GM23338 (cell line): Measurements from ENCODE around the gene STX11. TPM values are rescaled to one million over a fixed set of nuclear protein-coding genes. Genes with fewer than 3 reads are reported as not detected.

Experiments
- ATAC-seq: fragments of 200-7000 bp; cut with Tn5 transposase; 3 replicates; pipeline ENCODE4 v1.9.1; 2020
- DNase-seq: peaks from one replicate; pipeline ENCODE4 v3.0.0-alpha.2; 2015; ENCODE audit warnings: low spot score
- H2AFZ ChIP-seq: fragments of 200-600 bp; sonication (generic); 2 replicates; pipeline ENCODE4 v1.8.0; 2016; ENCODE audit warnings: antibody characterized with exemption, mild to moderate bottlenecking, moderate library complexity
- H3F3A ChIP-seq: fragments of 200-600 bp; sonication (generic); replicated peaks from 2 replicates; pipeline ENCODE4 v1.8.0; 2017; ENCODE audit warnings: antibody characterized with exemption, mixed run types, low read depth
- H3K27ac ChIP-seq: fragments of 200-600 bp; sonication (generic); 2 replicates; pipeline ENCODE4 v1.6.1; 2016; ENCODE audit warnings: low read depth
- H3K27me3 ChIP-seq: fragments of 200-600 bp; sonication (generic); 2 replicates; pipeline ENCODE4 v1.8.0; 2016; ENCODE audit warnings: mild to moderate bottlenecking, mixed run types, moderate library complexity; ENCODE audit not compliant: insufficient read depth
- H3K36me3 ChIP-seq: fragments of 200-600 bp; sonication (generic); 2 replicates; pipeline ENCODE4 v1.8.0; 2016; ENCODE audit warnings: mild to moderate bottlenecking; ENCODE audit not compliant: insufficient read depth
- H3K4me1 ChIP-seq: fragments of 200-600 bp; sonication (generic); 2 replicates; pipeline ENCODE4 v1.8.0; 2016; ENCODE audit warnings: mild to moderate bottlenecking, moderate library complexity; ENCODE audit not compliant: insufficient read depth
- H3K4me2 ChIP-seq: fragments of 200-600 bp; sonication (generic); 2 replicates; pipeline ENCODE4 v1.7.1; 2017; ENCODE audit warnings: mixed run types
- H3K4me3 ChIP-seq: fragments of 200-600 bp; sonication (generic); 2 replicates; pipeline ENCODE4 v1.6.1; 2016; ENCODE audit warnings: mixed run types
- H3K79me2 ChIP-seq: fragments of 200-600 bp; sonication (generic); replicated peaks from 2 replicates; pipeline ENCODE4 v1.8.0; 2017; ENCODE audit warnings: mild to moderate bottlenecking; ENCODE audit not compliant: insufficient read depth
- H3K9me2 ChIP-seq: fragments of 200-600 bp; sonication (generic); 2 replicates; pipeline ENCODE4 v1.8.0; 2017; ENCODE audit not compliant: insufficient read depth
- H4K20me1 ChIP-seq: fragments of 200-600 bp; sonication (generic); replicated peaks from 2 replicates; pipeline ENCODE4 v1.8.0; 2017; ENCODE audit warnings: mild to moderate bottlenecking; ENCODE audit not compliant: insufficient read depth
- H3K27ac Mint-ChIP-seq: 2 replicates; pipeline ENCODE4 v1.8.0; 2020; ENCODE audit warnings: inconsistent platforms, mild to moderate bottlenecking, moderate library complexity, mixed read lengths
- H3K27me3 Mint-ChIP-seq: 3 replicates; pipeline ENCODE4 v1.8.0; 2022; ENCODE audit warnings: low read depth, mild to moderate bottlenecking, moderate library complexity, mixed read lengths, inconsistent platforms; ENCODE audit not compliant: insufficient read depth, poor library complexity
- H3K36me3 Mint-ChIP-seq: 3 replicates; pipeline ENCODE4 v1.8.0; 2021; ENCODE audit warnings: low read depth, mild to moderate bottlenecking, inconsistent platforms, moderate library complexity, mixed read lengths
- H3K4me1 Mint-ChIP-seq: 3 replicates; pipeline ENCODE4 v1.8.0; 2020; ENCODE audit warnings: mild to moderate bottlenecking, inconsistent platforms, mixed read lengths
- H3K4me3 Mint-ChIP-seq: 3 replicates; pipeline ENCODE4 v1.8.0; 2021; ENCODE audit warnings: moderate library complexity, mild to moderate bottlenecking, inconsistent platforms, mixed read lengths
- H3K9me3 Mint-ChIP-seq: 3 replicates; pipeline ENCODE4 v1.8.0; 2020; ENCODE audit warnings: moderate library complexity, mild to moderate bottlenecking, inconsistent platforms, mixed read lengths
- EZH2 ChIP-seq: fragments of 200-600 bp; sonication (generic); IDR thresholded peaks from one replicate; pipeline ENCODE4 v1.8.0; 2017; ENCODE audit warnings: antibody characterized with exemption, mild to moderate bottlenecking, low read depth; ENCODE audit not compliant: unreplicated experiment
- JUNB ChIP-seq: IDR thresholded peaks from one replicate; pipeline ENCODE4 v1.6.1; 2016; ENCODE audit warnings: antibody characterized with exemption; ENCODE audit not compliant: unreplicated experiment
- NANOG ChIP-seq: IDR thresholded peaks from 2 replicates; pipeline ENCODE4 v1.6.1; 2016; ENCODE audit warnings: antibody characterized with exemption, borderline replicate concordance
- STAT1 ChIP-seq: IDR thresholded peaks from one replicate; pipeline ENCODE4 v1.6.1; 2016; ENCODE audit warnings: antibody characterized with exemption; ENCODE audit not compliant: unreplicated experiment
- ZNF114 ChIP-seq: fragments of 250-450 bp; sonication (Bioruptor Pico); IDR thresholded peaks from 2 replicates; pipeline ENCODE4 v1.5.0; 2020; ENCODE audit warnings: mild to moderate bottlenecking, moderate library complexity
- ZNF331 ChIP-seq: fragments of 250-450 bp; sonication (Bioruptor Pico); IDR thresholded peaks from 2 replicates; pipeline ENCODE4 v1.5.0; 2020; ENCODE audit warnings: low read depth, mild to moderate bottlenecking, moderate library complexity
- polyA plus RNA-seq: library from polyadenylated mRNA; unstranded; fragments of >200 nt; fragmentation: Nextera tagmentation; extraction: Ambion mirVana; gene quantifications from 2 replicates; pipeline ENCODE4 v1.2.1, GENCODE V29; 2016
- total RNA-seq: library from RNA; depleted of rRNA; stranded (reverse); fragments of >200 nt; shearing (Covaris generic); gene quantifications from 2 replicates; pipeline ENCODE4 v1.2.3, GENCODE V29; 2014
- TF ChIP-seq, protein P1 (sequence below): fragments of 250-450 bp; sonication (Bioruptor Pico); IDR thresholded peaks from 2 replicates; pipeline ENCODE4 v1.5.0; 2020; ENCODE audit warnings: mild to moderate bottlenecking, moderate library complexity
- TF ChIP-seq, protein P2 (sequence below), 2 experiments: fragments of 200-600 bp in 1 of 2; sonication (generic) in 1 of 2; conservative IDR thresholded peaks; 2 replicates each; pipeline versions ENCODE4 v1.5.1 to v1.6.1; 2016 to 2017; ENCODE audit warnings: antibody characterized with exemption in 2 of 2, low read depth in 2 of 2, mild to moderate bottlenecking in 2 of 2, moderate library complexity in 1 of 2

STX11 gene
- total and polyA plus RNA-seq, 2 experiments from 2014 or later: 0.35 to 0.52 TPM

GRCh38 chr6:144145541-144145940 is 4.8 kb upstream of the STX11 start (continued):
- TF ChIP-seq, protein P1, sequence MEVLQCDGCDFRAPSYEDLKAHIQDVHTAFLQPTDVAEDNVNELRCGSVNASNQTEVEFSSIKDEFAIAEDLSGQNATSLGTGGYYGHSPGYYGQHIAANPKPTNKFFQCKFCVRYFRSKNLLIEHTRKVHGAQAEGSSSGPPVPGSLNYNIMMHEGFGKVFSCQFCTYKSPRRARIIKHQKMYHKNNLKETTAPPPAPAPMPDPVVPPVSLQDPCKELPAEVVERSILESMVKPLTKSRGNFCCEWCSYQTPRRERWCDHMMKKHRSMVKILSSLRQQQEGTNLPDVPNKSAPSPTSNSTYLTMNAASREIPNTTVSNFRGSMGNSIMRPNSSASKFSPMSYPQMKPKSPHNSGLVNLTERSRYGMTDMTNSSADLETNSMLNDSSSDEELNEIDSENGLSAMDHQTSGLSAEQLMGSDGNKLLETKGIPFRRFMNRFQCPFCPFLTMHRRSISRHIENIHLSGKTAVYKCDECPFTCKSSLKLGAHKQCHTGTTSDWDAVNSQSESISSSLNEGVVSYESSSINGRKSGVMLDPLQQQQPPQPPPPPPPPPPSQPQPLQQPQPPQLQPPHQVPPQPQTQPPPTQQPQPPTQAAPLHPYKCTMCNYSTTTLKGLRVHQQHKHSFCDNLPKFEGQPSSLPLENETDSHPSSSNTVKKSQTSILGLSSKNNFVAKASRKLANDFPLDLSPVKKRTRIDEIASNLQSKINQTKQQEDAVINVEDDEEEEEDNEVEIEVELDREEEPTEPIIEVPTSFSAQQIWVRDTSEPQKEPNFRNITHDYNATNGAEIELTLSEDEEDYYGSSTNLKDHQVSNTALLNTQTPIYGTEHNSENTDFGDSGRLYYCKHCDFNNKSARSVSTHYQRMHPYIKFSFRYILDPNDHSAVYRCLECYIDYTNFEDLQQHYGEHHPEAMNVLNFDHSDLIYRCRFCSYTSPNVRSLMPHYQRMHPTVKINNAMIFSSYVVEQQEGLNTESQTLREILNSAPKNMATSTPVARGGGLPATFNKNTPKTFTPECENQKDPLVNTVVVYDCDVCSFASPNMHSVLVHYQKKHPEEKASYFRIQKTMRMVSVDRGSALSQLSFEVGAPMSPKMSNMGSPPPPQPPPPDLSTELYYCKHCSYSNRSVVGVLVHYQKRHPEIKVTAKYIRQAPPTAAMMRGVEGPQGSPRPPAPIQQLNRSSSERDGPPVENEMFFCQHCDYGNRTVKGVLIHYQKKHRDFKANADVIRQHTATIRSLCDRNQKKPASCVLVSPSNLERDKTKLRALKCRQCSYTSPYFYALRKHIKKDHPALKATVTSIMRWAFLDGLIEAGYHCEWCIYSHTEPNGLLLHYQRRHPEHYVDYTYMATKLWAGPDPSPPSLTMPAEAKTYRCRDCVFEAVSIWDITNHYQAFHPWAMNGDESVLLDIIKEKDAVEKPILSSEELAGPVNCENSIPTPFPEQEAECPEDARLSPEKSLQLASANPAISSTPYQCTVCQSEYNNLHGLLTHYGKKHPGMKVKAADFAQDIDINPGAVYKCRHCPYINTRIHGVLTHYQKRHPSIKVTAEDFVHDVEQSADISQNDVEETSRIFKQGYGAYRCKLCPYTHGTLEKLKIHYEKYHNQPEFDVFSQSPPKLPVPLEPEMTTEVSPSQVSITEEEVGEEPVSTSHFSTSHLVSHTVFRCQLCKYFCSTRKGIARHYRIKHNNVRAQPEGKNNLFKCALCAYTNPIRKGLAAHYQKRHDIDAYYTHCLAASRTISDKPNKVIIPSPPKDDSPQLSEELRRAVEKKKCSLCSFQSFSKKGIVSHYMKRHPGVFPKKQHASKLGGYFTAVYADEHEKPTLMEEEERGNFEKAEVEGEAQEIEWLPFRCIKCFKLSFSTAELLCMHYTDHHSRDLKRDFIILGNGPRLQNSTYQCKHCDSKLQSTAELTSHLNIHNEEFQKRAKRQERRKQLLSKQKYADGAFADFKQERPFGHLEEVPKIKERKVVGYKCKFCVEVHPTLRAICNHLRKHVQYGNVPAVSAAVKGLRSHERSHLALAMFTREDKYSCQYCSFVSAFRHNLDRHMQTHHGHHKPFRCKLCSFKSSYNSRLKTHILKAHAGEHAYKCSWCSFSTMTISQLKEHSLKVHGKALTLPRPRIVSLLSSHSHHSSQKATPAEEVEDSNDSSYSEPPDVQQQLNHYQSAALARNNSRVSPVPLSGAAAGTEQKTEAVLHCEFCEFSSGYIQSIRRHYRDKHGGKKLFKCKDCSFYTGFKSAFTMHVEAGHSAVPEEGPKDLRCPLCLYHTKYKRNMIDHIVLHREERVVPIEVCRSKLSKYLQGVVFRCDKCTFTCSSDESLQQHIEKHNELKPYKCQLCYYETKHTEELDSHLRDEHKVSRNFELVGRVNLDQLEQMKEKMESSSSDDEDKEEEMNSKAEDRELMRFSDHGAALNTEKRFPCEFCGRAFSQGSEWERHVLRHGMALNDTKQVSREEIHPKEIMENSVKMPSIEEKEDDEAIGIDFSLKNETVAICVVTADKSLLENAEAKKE (CRISPR knock-in tag): no peak
- TF ChIP-seq ZNF114: no peak

GRCh38 chr6:144148886-144149285 is 1.4 kb upstream of the STX11 start:
- H3K79me2 ChIP-seq: no peaks in the 10 kb centered on the region
- ATAC-seq: no peak
- TF ChIP-seq, protein P2, sequence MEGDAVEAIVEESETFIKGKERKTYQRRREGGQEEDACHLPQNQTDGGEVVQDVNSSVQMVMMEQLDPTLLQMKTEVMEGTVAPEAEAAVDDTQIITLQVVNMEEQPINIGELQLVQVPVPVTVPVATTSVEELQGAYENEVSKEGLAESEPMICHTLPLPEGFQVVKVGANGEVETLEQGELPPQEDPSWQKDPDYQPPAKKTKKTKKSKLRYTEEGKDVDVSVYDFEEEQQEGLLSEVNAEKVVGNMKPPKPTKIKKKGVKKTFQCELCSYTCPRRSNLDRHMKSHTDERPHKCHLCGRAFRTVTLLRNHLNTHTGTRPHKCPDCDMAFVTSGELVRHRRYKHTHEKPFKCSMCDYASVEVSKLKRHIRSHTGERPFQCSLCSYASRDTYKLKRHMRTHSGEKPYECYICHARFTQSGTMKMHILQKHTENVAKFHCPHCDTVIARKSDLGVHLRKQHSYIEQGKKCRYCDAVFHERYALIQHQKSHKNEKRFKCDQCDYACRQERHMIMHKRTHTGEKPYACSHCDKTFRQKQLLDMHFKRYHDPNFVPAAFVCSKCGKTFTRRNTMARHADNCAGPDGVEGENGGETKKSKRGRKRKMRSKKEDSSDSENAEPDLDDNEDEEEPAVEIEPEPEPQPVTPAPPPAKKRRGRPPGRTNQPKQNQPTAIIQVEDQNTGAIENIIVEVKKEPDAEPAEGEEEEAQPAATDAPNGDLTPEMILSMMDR (conservative IDR thresholded peaks at IDR 0.05; ENCODE audit: low read depth in 2 of 2): no peak
- TF ChIP-seq NANOG (no peak), STAT1 (no peak), ZNF114 (no peak), JUNB (no peak), ZNF331 (CRISPR knock-in tag) (no peak), EZH2 (no peak)
- TF ChIP-seq, protein P1 (CRISPR knock-in tag): no peak

More at GRCh38 chr6:144148886-144149285, 1.4 kb upstream of the STX11 start:
- Histone ChIP-seq H3K4me3 (no peak overlapping the region), H3K36me3 (no peaks in the 10 kb centered on the region), H3F3A (no peaks in the 10 kb centered on the region), H3K27me3 (peaks cover 47% of the 10 kb centered on the region), H3K4me2 (no peak overlapping the region), H3K9me2 (no peaks in the 10 kb centered on the region), H4K20me1 (no peaks in the 10 kb centered on the region), H3K4me1 (peaks cover 8% of the 10 kb centered on the region), H2AFZ (no peak overlapping the region), H3K27ac (no peak overlapping the region)
- Mint-ChIP-seq H3K9me3 (no peaks in the 10 kb centered on the region), H3K4me1 (peaks cover 8% of the 10 kb centered on the region), H3K36me3 (no peaks in the 10 kb centered on the region), H3K4me3 (no peak overlapping the region), H3K27ac (no peak overlapping the region), H3K27me3 (peaks cover 30% of the 10 kb centered on the region)
- DNase-seq: no peak
